Stimulated activated CD4-positive, alpha-beta T cell treated with anti-CD3 and anti-CD28 coated beads, Interleukin-4, amount 100 ng/mL, for 1 hour (primary cell): ENCODE measurements around the gene PPP6R3.
"Not testable (repeated sequence)": the region's sequence is repeated elsewhere in the genome, so short reads cannot be mapped to it uniquely, and the experiment has no call there.

Experiments used
- DNase-seq: peaks from one replicate; pipeline ENCODE4 v3.0.0-alpha.2; 2020

Gene PPP6R3

GRCh38 chr11:68621826-68622225 is 161.3 kb downstream of the PPP6R3 start:
- DNase-seq: no peak

DNA sequence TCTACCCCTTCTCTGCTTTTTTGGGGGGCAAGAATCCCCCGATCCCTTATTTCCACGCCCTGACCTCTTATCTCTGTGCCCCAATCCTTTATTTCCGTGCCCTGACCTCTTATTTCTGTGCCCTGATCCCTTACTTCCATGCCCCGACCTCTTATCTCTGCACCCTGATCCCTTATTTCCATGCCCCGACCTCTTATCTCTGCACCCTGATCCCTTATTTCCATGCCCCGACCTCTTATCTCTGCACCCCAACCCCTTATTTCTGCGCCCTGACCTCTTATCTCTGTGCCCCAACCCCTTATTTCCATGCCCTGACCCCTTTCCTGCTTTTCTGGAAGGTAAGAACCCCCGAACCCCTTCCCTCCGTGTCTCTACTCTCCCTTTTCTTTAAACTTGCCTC is 163.2 kb downstream of the PPP6R3 start:
- not testable (repeated sequence) for DNase-seq

DNA sequence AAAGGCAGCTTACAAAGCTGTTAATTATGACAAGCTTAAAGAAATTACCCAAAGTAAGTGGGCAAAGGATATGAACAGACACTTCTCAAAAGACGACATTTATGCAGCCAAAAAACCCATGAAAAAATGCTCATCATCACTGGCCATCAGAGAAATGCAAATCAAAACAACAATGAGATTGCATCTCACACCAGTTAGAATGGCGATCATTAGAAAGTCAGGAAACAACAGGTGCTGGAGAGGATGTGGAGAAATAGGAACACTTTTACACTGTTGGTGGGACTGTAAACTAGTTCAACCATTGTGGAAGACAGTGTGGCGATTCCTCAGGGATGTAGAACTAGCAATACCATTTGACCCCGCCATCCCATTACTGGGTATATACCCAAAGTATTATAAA is 164.5 kb downstream of the PPP6R3 start:
- not testable (repeated sequence) for DNase-seq

DNA sequence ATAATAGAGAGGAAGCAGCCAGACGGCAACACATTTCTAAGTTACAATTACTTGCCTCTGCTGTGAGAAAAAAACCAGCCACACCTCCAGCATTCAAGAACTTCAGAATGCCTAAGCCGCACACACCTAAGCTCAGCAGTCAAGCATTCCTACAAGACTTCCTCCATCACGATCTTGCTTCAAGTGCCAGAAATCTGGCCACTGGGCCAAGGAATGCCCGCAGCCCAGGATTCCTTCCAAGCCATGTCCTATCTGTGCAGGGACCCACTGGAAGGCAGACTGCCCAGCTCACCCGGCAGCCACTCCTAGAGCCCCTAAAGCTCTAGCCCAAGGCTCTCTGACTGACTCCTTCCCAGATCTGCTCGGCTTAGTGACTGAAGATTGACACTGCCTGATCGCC is 165.7 kb downstream of the PPP6R3 start:
- DNase-seq: not testable (repeated sequence)

- DNase-seq: not testable (repeated sequence)
Measured at GRCh38 chr11:68628837-68629236, 168.3 kb downstream of the PPP6R3 start.

- not testable (repeated sequence) for DNase-seq
Measured at GRCh38 chr11:68632375-68632774, 171.8 kb downstream of the PPP6R3 start.

DNA sequence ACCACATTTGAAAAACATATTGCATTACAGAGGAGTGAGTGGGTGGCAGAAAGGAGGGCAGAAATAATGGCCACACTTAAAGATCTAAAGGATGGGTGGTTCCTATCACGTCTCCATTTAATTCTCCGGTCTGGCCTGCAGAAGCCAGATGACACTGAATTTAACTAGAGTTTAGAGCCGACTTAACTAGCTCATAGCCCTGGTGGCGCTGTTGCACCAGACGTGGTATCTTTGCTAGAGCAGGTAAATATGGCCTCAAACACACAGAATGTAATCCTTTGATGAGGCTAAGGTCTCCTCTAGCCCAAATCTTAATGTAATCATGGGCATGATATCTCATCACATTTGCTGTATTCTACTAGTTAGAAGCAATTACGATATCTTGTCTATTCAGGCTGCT is 172.2 kb downstream of the PPP6R3 start:
- DNase-seq: peak; percentile 19

DNA sequence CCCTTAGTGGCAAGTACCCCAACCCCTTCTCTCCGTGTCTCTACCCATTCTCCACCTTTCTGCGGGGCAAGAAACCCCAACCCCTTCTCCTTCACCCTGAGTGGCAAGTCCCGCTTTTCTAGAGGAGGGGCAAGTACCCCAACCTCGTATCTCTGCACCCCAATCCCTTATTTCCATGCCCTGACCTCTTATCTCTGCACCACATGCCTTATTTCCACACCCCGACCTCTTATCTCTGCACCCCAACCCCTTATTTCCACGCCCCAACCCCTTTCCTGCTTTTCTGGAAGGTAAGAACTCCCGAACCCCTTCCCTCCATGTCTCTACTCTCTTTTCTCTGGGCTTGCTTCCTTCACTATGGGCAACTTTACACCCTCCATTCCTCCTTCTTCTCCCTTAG is 174.1 kb downstream of the PPP6R3 start:
- not testable (repeated sequence) for DNase-seq

DNA sequence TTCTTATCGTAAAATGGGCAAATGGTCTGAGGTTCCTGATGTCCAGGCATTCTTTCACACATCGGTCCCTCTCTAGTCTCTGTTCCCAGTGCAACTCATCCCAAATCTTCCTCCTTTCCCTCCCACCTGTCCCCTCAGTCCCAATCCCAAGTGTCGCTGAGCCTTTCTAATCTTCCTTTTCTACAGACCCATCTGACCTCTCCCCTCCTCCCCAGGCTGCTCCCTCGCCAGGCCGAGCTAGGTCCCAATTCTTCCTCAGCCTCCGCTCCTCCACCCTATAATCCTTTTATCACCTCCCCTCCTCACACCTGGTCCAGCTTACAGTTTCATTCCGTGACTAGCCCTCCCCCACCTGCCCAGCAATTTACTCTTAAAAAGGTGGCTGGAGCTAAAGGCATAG is 174.6 kb downstream of the PPP6R3 start:
- DNase-seq: not testable (repeated sequence)

GRCh38 chr11:68635883-68636282 is 175.3 kb downstream of the PPP6R3 start:
- not testable (repeated sequence) for DNase-seq

DNA sequence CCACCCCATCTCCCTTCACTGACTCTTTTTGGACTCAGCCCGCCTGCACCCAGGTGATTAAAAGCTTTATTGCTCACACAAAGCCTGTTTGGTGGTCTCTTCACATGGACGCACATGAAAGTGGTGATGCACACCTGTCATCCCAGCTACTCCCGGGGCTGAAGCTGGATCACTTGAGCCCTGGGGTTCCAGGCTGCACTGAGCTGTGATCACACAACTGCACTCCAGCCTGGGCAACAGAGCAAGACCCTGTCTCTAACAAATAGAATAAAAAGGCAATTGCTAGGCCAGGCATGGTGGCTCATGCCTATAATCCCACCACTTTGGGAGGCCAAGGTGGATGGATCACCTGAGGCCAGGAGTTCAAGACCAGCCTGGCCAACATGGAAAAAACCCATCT is 178.8 kb downstream of the PPP6R3 start:
- DNase-seq: not testable (repeated sequence)

DNA sequence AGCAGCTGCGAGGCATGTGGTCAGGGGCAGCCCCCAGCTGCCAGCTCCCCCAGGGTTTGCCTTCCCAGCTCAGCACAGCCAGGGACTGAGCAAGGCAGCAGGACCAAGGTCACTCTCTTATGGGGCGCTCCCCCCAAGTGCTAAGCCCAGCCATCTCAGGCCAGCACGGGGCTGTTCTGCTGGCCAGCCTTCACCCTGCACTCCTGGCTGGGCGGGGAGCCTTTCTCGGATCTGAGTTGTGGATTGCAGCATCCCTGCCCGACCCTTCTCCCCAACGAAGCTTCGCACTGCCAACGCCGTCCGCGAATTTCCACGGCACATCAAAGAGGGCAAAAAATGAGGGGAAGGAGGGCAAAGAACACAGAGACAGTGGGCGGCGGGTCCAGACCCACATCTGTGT is 181.3 kb downstream of the PPP6R3 start:
- DNase-seq: no peak

GRCh38 chr11:68643585-68643984 is 183.0 kb downstream of the PPP6R3 start:
- no peak for DNase-seq

DNA sequence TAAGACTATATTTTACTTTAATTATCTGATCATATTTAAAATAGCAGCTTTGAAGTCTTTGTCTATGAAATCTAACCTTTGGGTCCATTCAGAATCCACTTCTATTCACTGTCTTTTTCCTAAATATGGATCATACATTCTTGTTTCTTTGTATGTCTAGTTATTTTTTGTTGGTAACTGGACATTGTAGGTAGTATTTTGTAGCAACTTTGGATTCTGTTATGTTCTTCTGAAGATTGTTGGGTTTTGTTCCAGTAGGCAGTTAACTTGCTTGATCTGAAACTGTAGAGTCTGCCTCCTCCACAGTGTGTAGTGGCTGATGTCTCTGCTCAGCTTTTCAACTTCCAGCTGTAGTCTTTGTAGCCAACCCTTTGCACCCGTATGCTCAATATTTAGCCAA is 186.3 kb downstream of the PPP6R3 start:
- DNase-seq: no peak

DNA sequence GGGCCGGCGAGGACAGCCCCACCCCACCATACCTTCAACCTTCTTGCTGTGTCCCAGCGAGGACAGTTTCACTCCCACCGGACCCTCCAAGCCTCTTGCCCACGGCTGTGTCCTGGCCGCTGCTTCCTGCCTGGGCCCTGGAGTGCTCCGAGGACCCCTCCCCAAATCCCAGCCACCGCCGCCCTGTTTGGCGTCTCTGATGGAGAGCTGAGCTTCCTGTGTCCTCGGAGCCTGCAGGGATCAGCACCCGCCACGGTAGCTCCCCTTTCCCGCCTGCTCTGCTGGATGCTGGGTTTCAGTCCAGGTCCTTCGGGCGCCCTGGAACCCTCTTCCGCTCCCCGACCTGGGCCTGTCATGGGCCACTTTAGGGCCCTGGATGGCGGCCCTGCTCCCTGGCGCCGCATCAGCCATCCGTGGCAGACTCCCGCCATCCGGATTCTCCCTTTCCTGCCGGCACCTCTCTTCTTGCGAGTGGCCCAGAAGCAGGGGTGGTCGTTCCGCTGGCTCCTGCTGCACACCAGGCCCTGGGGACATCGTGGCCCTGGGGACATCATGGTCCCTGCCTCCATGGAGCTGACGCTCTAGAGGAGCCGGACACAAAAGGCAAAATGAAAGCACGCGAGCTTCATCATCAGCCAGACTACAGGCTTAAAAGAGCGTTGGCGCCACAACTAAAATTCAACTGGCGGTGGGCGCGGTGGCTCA is 189.5 kb downstream of the PPP6R3 start:
- no peak for DNase-seq

DNA sequence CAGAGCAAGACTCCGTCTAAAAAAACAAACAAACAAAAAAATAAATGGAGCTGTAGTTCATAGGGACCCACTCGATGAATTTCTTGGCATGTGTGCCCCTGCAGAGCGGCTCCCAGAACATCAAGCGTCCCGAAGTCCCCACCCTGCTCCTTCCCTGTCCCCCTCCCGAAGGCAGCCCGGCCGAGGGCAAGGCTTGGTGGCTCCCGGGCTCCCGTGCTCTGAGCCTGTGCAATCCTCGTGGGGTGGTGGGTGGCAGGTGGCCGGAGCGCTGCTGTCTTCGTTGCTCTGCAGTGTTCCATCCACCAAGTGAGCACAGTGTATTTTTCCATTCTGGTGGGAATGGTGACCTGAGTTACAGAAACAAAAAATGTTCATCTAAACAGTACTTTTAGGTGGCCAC is 190.2 kb downstream of the PPP6R3 start:
- no peak for DNase-seq

DNA sequence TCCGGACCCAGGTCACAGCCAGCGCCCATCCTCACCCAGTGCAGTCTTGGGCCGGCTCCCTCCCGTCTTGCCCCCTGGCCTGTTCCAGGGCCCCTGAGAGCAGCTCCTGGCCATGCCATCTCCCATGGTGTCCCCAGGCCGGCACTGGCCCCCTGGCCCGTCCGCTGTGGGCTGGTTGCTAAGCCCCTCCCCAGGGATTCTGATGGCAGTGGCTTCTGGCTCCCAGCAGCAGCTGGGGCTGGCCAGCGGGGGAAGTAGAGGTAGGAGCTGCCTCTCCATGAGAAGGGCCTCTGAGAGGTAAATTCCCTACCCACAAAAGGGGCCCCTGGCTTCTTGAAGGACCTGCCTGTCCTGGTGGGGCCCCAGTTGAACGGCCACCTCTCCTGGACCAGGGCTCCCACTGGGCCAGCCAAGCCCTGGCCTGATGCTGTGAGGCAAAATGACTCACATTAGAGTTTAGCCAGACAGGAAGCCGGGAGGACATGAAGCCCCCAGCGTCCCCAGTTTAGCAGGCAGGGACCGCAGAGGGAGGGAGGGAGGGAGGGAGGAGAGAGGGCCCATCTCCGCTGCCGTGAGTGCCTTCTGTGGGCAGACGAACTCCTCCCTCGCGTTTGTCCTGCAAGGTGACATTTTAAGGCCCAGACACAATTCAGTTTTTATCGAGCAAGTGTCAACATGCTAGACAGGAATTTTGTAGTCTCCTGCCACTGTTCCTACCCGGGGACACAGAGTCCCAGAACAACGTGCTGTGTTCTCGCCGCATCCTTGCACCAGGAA is 190.8 kb downstream of the PPP6R3 start:
- no peak for DNase-seq

DNA sequence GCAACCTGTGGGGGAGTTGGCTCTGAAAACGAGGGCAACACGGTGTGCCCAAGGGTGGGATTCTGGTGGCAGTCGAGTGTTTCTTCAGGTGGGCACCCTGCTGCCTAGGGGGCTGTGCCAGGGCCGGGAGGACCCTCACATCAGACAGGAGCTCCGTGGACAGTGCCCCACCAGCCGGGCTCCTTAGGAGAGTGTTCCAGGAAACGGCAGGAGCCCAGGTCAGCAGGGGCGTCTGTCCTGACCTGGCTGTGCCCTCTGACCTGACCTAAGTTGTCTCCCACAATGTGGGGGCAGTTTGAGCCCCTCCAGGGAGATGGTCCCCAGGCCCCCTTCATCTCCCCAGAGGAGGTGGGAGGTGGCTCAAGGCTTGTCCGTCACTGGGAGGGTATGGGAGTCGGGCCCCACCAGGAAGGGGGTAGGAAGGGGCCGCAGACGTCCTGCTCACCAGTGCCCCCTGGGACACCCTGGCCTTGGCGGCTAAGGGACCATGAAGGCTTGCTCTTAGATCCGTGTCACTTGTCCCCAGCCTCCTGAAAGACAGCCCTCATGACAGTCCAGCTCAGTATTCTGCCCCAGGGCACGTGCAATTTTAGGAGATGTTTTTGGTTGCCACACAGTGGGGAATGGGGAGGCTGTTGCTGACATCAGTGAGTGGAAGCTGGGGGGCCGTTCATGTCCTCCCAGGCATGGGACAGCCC is 191.6 kb downstream of the PPP6R3 start:
- no peak for DNase-seq

DNA sequence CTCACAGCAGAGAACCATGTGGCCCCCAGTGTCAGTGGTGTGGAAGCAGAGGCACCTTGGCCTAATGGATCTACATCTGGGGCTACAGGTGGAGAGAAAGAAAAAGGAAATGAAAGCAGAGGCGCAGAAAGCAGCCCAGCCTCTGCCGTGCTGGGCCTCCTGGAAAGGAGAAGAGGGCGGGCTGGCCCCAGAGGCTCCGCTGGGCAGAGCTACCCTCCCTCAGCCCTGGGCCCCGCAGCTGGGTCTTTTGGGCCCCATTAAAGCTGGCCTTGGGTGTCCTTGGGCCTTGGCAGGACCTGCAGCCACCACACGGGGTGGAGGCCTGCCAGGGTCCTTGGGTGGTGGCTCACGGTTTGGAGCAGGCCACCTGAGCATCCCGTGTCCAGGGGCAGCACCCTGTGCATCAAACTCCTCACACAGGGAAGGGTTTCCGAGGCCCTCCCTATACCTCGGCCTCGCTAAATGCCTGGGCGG is 192.2 kb downstream of the PPP6R3 start:
- DNase-seq: no peak

GRCh38 chr11:68653486-68654430 is 193.2 kb downstream of the PPP6R3 start:
- DNase-seq: no peak

DNA sequence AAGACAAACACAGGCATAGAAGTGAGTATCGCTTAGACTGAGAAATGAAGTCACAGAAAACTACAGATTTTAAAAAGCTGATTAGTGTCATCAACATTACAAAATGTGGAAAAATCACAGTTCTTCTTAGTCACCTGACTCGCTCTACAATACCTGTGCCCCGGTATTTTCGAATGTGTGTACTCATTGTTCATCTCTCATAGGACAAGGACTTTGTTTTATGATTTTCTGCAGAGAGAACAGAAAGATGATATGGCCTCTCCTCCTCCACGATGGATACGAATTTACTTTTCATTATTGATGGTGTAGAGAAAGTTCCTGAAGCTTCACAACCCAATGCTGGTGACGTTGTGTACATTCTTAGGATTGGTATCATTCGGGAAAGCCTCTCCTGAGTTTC is 194.4 kb downstream of the PPP6R3 start:
- no peak for DNase-seq

DNA sequence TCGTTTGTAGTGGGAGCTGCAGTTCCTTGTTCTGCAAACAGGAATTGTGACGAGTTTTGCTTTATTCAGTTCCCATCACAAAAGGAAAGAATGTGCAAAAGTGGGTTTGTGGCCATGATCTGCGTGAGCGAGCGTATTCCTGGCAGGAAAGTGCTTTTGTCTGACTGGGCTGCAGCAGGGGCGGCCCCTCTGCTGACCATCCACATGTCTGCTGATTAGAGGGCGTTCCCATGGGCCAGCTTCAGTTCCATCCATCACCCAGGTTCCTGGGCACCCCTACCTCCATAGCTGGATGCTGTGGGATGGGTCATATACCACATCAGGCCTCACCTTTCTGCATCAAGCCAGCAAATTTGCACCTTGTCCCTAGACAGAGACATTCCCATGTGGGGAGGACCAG is 194.9 kb downstream of the PPP6R3 start:
- no peak for DNase-seq

DNA sequence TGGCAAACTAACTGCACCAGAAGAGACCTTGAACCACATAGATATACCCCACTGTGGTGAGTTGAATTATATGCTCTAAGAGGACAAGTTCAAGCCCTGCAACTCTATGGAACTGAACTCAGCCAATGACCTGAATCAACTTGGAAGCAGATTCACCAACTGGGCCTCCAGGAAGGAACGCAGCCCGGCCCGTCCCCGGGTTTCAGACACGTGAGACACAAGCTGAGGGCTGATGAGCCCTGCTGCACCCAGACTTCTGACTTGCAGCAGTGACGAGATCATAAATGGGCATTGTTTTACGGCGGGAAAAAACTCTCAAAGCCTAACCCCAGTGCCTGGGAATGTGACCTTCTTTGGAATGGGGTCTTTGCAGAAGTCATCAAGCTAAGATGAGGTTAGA is 195.3 kb downstream of the PPP6R3 start:
- no peak for DNase-seq
